ENCODE measurements around the gene OTOP1. TPM values are rescaled to one million over a fixed set of nuclear protein-coding genes. Genes with fewer than 3 reads are reported as not detected.
"Not testable (repeated sequence)": the region's sequence is repeated elsewhere in the genome, so short reads cannot be mapped to it uniquely, and the experiment has no call there.

OTOP1 gene
- total and polyA plus RNA-seq, 2 experiments from 2014 or later: not detected

- Histone ChIP-seq H3K9me3 (ENCODE audit: low read depth) (no peaks in the 10 kb centered on the region), H3K79me2 (no peaks in the 10 kb centered on the region), H3K9me2 (replicated peaks; ENCODE audit: insufficient read depth) (no peaks in the 10 kb centered on the region), H3K4me1 (ENCODE audit: insufficient read depth) (no peaks in the 10 kb centered on the region), H3K4me3 (no peak overlapping the region), H3K27me3 (no peaks in the 10 kb centered on the region), H3K36me3 (replicated peaks; ENCODE audit: insufficient read depth, low read depth) (no peaks in the 10 kb centered on the region), H4K20me1 (ENCODE audit: insufficient read depth, poor library complexity, severe bottlenecking) (no peaks in the 10 kb centered on the region), H3K4me2 (no peak overlapping the region), H2AFZ (no peak overlapping the region), H3K27ac (no peak overlapping the region)
- WGBS (ENCODE audit: low lambda C conversion rate, missing lambda C conversion rate): 51% methylated on average over 19 of the region's 19 CpGs
- peak; percentile 62 for DNase-seq (ENCODE audit: low spot score)
- TF ChIP-seq EZH2 (IDR thresholded peaks at IDR 0.05; ENCODE audit: borderline replicate concordance) (no peak), CTCF (IDR thresholded peaks at IDR 0.05; ENCODE audit: poor library complexity) (peak; percentile 70)
These were observed 43.7 kb downstream of the OTOP1 start for GRCh38 chr4:4182835-4183568.

GRCh38 chr4:4170596-4171150 is 56.1 kb downstream of the OTOP1 start:
- H3K79me2 ChIP-seq: no peaks in the 10 kb centered on the region
- H3K9me3 ChIP-seq (ENCODE audit: low read depth): no peaks in the 10 kb centered on the region
- no peak overlapping the region for H3K27ac ChIP-seq
- no peaks in the 10 kb centered on the region for H3K36me3 ChIP-seq (replicated peaks; ENCODE audit: insufficient read depth, low read depth)
- H3K9me2 ChIP-seq (replicated peaks; ENCODE audit: insufficient read depth): no peaks in the 10 kb centered on the region
- no peak overlapping the region for H3K4me3 ChIP-seq
- no peaks in the 10 kb centered on the region for H3K4me1 ChIP-seq (ENCODE audit: insufficient read depth)
- TF ChIP-seq EZH2phosphoT487 (IDR thresholded peaks at IDR 0.05; ENCODE audit: low read depth, severe bottlenecking, unreplicated experiment) (no peak), EZH2 (IDR thresholded peaks at IDR 0.05; ENCODE audit: borderline replicate concordance) (no peak), CTCF (IDR thresholded peaks at IDR 0.05; ENCODE audit: poor library complexity) (no peak)
- 87% methylated on average over 10 of the region's 10 CpGs for WGBS (ENCODE audit: low lambda C conversion rate, missing lambda C conversion rate)
- H3K4me2 ChIP-seq: no peak overlapping the region
- H3K27me3 ChIP-seq: no peaks in the 10 kb centered on the region
- no peak for DNase-seq (ENCODE audit: low spot score)
- no peaks in the 10 kb centered on the region for H4K20me1 ChIP-seq (ENCODE audit: insufficient read depth, poor library complexity, severe bottlenecking)
- no peak overlapping the region for H2AFZ ChIP-seq

GRCh38 chr4:4167981-4168780 is 58.5 kb downstream of the OTOP1 start:
- not testable (repeated sequence) for H3K36me3 ChIP-seq (replicated peaks; ENCODE audit: insufficient read depth, low read depth); H3K27me3 ChIP-seq; H3K79me2 ChIP-seq; H4K20me1 ChIP-seq (ENCODE audit: insufficient read depth, poor library complexity, severe bottlenecking); H2AFZ ChIP-seq; H3K4me3 ChIP-seq; DNase-seq (ENCODE audit: low spot score); H3K27ac ChIP-seq; H3K4me1 ChIP-seq (ENCODE audit: insufficient read depth); H3K9me2 ChIP-seq (replicated peaks; ENCODE audit: insufficient read depth); H3K4me2 ChIP-seq; H3K9me3 ChIP-seq (ENCODE audit: low read depth)
- 78% methylated on average over 19 of the region's 19 CpGs for WGBS (ENCODE audit: low lambda C conversion rate, missing lambda C conversion rate)

GRCh38 chr4:4166986-4167385 is 59.7 kb downstream of the OTOP1 start:
- H3K27ac ChIP-seq; H3K9me3 ChIP-seq (ENCODE audit: low read depth); H3K4me1 ChIP-seq (ENCODE audit: insufficient read depth); H3K27me3 ChIP-seq; H3K4me3 ChIP-seq; H4K20me1 ChIP-seq (ENCODE audit: insufficient read depth, poor library complexity, severe bottlenecking); H3K4me2 ChIP-seq; DNase-seq (ENCODE audit: low spot score); H3K9me2 ChIP-seq (replicated peaks; ENCODE audit: insufficient read depth); H2AFZ ChIP-seq; H3K79me2 ChIP-seq; H3K36me3 ChIP-seq (replicated peaks; ENCODE audit: insufficient read depth, low read depth): not testable (repeated sequence)
- WGBS (ENCODE audit: low lambda C conversion rate, missing lambda C conversion rate): 47% methylated on average over 13 of the region's 13 CpGs

GRCh38 chr4:4165701-4166392 is 60.9 kb downstream of the OTOP1 start:
- H3K9me2 ChIP-seq (replicated peaks; ENCODE audit: insufficient read depth); DNase-seq (ENCODE audit: low spot score); H2AFZ ChIP-seq; H3K36me3 ChIP-seq (replicated peaks; ENCODE audit: insufficient read depth, low read depth); H4K20me1 ChIP-seq (ENCODE audit: insufficient read depth, poor library complexity, severe bottlenecking); H3K4me1 ChIP-seq (ENCODE audit: insufficient read depth); H3K4me3 ChIP-seq; H3K9me3 ChIP-seq (ENCODE audit: low read depth); H3K4me2 ChIP-seq; H3K79me2 ChIP-seq; H3K27me3 ChIP-seq; H3K27ac ChIP-seq: not testable (repeated sequence)
- WGBS (ENCODE audit: low lambda C conversion rate, missing lambda C conversion rate): 81% methylated on average over 18 of the region's 18 CpGs

- H3K9me3 ChIP-seq (ENCODE audit: low read depth); H4K20me1 ChIP-seq (ENCODE audit: insufficient read depth, poor library complexity, severe bottlenecking); H3K79me2 ChIP-seq; H3K4me1 ChIP-seq (ENCODE audit: insufficient read depth); DNase-seq (ENCODE audit: low spot score); H3K9me2 ChIP-seq (replicated peaks; ENCODE audit: insufficient read depth); H3K27me3 ChIP-seq; H3K27ac ChIP-seq; H3K4me2 ChIP-seq; H3K36me3 ChIP-seq (replicated peaks; ENCODE audit: insufficient read depth, low read depth); H2AFZ ChIP-seq; H3K4me3 ChIP-seq: not testable (repeated sequence)
- 91% methylated on average over 18 of the region's 18 CpGs for WGBS (ENCODE audit: low lambda C conversion rate, missing lambda C conversion rate)
These were observed 62.1 kb downstream of the OTOP1 start for GRCh38 chr4:4164532-4165173.

All from hepatocyte (in vitro differentiated cells).